HCT116 (cell line): Measurements from ENCODE around the gene IGFALS. TPM values are rescaled to one million over a fixed set of nuclear protein-coding genes. Genes with fewer than 3 reads are reported as not detected.

Experiments
- ATAC-seq: fragments of 200-7000 bp; cut with Tn5 transposase; 2 replicates; pipeline ENCODE4 v1.9.1; 2020; ENCODE audit warnings: mild to moderate bottlenecking, moderate library complexity
- BruUV-seq: library from RNA; stranded (reverse); fragments of 400-500 nt; replicated peaks from 2 replicates; lab custom pipeline; 2021; lab: Mats Ljungman, UMichigan
- CTCF ChIA-PET: fragments of 300-600 bp; sonication (Branson Sonifier 250); formaldehyde crosslinking; loops from one replicate; lab custom pipeline; 2021; ENCODE audit warnings: antibody characterized with exemption; lab: Charles Lee
- POLR2A ChIA-PET: fragments of 300-600, 350-600 bp; sonication (Branson Sonifier 250); formaldehyde crosslinking; loops from one replicate; lab custom pipeline; 2021; ENCODE audit warnings: antibody characterized with exemption; lab: Charles Lee
- RAD21 ChIA-PET, 2 experiments: fragments of 300-600 bp; sonication (Branson Sonifier 250); formaldehyde crosslinking; loops; one replicate each; lab custom pipeline; 2023; ENCODE audit warnings: low total read pairs in 2 of 2; ENCODE audit not compliant: uncharacterized antibody in 2 of 2, unreplicated experiment in 2 of 2, low non-redundant PET in 1 of 2; lab: Charles Lee
- DNase-seq: peaks from one replicate; pipeline ENCODE4 v3.0.0-alpha.2; 2010; ENCODE audit warnings: low read depth, low spot score
- H2AFZ ChIP-seq: fragments of 200-600 bp; shearing (Covaris generic), sonication (generic); 2 replicates; pipeline ENCODE4 v1.6.1; 2017; ENCODE audit warnings: low read depth, mixed run types, mixed read lengths, antibody characterized with exemption, low read length; ENCODE audit not compliant: poor library complexity, severe bottlenecking
- H3K27ac ChIP-seq: 2 replicates; pipeline ENCODE4 v1.5.1; 2012; ENCODE audit warnings: low read depth, low read length
- H3K27me3 ChIP-seq: fragments of 200-600 bp; sonication (generic); 2 replicates; pipeline ENCODE4 v1.6.1; 2016; ENCODE audit warnings: mixed run types, low read length, mixed read lengths; ENCODE audit not compliant: insufficient read depth
- H3K36me3 ChIP-seq, 2 experiments: fragments of 200-500 bp in 1 of 2; fragments of 200-600 bp in 1 of 2; sonication (Bioruptor generic) in 1 of 2; sonication (generic) in 1 of 2; 2 replicates each; pipeline versions ENCODE4 v1.5.1 to v1.6.1; 2014 to 2016; ENCODE audit warnings: low read length in 2 of 2, inconsistent platforms in 1 of 2, mixed read lengths in 1 of 2, mixed run types in 1 of 2; ENCODE audit not compliant: insufficient read depth in 2 of 2, control insufficient read depth in 1 of 2
- H3K4me1 ChIP-seq, 2 experiments: fragments of 200-600 bp in 1 of 2; sonication (generic) in 1 of 2; 2 replicates each; pipeline versions ENCODE4 v1.5.1 to v1.6.1; 2012 to 2017; ENCODE audit warnings: low read length in 2 of 2, inconsistent platforms in 1 of 2, mild to moderate bottlenecking in 1 of 2, mixed read lengths in 1 of 2, mixed run types in 1 of 2, moderate library complexity in 1 of 2; ENCODE audit not compliant: insufficient read depth in 2 of 2, control insufficient read depth in 1 of 2
- H3K4me2 ChIP-seq: fragments of 200-600 bp; sonication (generic); 2 replicates; pipeline ENCODE4 v1.6.1; 2017; ENCODE audit warnings: mixed run types, low read length, mixed read lengths
- H3K4me3 ChIP-seq, 2 experiments: fragments of 200-600 bp in 1 of 2; sonication (generic) in 1 of 2; replicated peaks in 1 of 2; 2 replicates each; pipeline ENCODE4 v1.5.1; 2011 to 2016; ENCODE audit warnings: low read length in 2 of 2, control low read depth in 1 of 2, low read depth in 1 of 2, mild to moderate bottlenecking in 1 of 2, mixed read lengths in 1 of 2, mixed run types in 1 of 2
- H3K79me2 ChIP-seq: fragments of 200-600 bp; sonication (generic); 2 replicates; pipeline ENCODE4 v1.6.1; 2017; ENCODE audit warnings: mild to moderate bottlenecking, mixed run types, low read length, moderate library complexity, mixed read lengths; ENCODE audit not compliant: insufficient read depth
- H3K9ac ChIP-seq: fragments of 200-600 bp; sonication (generic); 2 replicates; pipeline ENCODE4 v1.6.1; 2016; ENCODE audit warnings: low read length, mixed read lengths
- H3K9me2 ChIP-seq: fragments of 200-600 bp; sonication (generic), shearing (Covaris generic); 2 replicates; pipeline ENCODE4 v1.6.1; 2017; ENCODE audit warnings: mixed run types, mild to moderate bottlenecking, moderate library complexity; ENCODE audit not compliant: insufficient read depth
- H3K9me3 ChIP-seq, 2 experiments: fragments of 200-500 bp in 1 of 2; fragments of 200-600 bp in 1 of 2; sonication (Bioruptor generic) in 1 of 2; sonication (generic) in 1 of 2; 2 replicates each; pipeline ENCODE4 v1.6.1; 2014 to 2017; ENCODE audit warnings: low read length in 2 of 2, mixed read lengths in 2 of 2, inconsistent platforms in 1 of 2, low read depth in 1 of 2, mild to moderate bottlenecking in 1 of 2, mixed run types in 1 of 2, moderate library complexity in 1 of 2; ENCODE audit not compliant: control insufficient read depth in 1 of 2, insufficient read depth in 1 of 2
- H4K20me1 ChIP-seq: fragments of 200-600 bp; sonication (generic), shearing (Covaris generic); 2 replicates; pipeline ENCODE4 v1.6.1; 2017; ENCODE audit warnings: mixed run types, mild to moderate bottlenecking, moderate library complexity; ENCODE audit not compliant: insufficient read depth
- EGR1 ChIP-seq: IDR thresholded peaks from 2 replicates; pipeline ENCODE4 v1.6.1; 2012; ENCODE audit warnings: low read depth
- ELF1 ChIP-seq: IDR thresholded peaks from 2 replicates; pipeline ENCODE4 v1.6.1; 2012; ENCODE audit warnings: low read depth, borderline replicate concordance
- FOSL1 ChIP-seq: IDR thresholded peaks from 2 replicates; pipeline ENCODE4 v1.6.1; 2012; ENCODE audit warnings: low read depth
- JUND ChIP-seq: IDR thresholded peaks from 2 replicates; pipeline ENCODE4 v1.6.1; 2012
- MAX ChIP-seq: IDR thresholded peaks from 2 replicates; pipeline ENCODE4 v1.6.1; 2012
- POLR2AphosphoS5 ChIP-seq: IDR thresholded peaks from 2 replicates; pipeline ENCODE4 v1.6.1; 2011; ENCODE audit warnings: mild to moderate bottlenecking, low read depth, low read length, moderate library complexity
- RAD21 ChIP-seq: IDR thresholded peaks from 2 replicates; pipeline ENCODE4 v1.6.1; 2012; ENCODE audit warnings: low read depth, mild to moderate bottlenecking
- REST ChIP-seq: IDR thresholded peaks from 2 replicates; pipeline ENCODE4 v1.6.1; 2012; ENCODE audit warnings: low read depth
- SIN3A ChIP-seq: IDR thresholded peaks from 2 replicates; pipeline ENCODE4 v1.6.1; 2012; ENCODE audit warnings: low read depth
- SP1 ChIP-seq: IDR thresholded peaks from 2 replicates; pipeline ENCODE4 v1.6.1; 2012; ENCODE audit warnings: low read depth
- SRF ChIP-seq: IDR thresholded peaks from 2 replicates; pipeline ENCODE4 v1.6.1; 2012; ENCODE audit warnings: low read depth
- TCF7L2 ChIP-seq: IDR thresholded peaks from 2 replicates; pipeline ENCODE4 v1.7.0; 2011; ENCODE audit warnings: borderline replicate concordance, inconsistent platforms; ENCODE audit not compliant: insufficient read depth, insufficient read length; ENCODE audit errors: extremely low read depth
- ZFX ChIP-seq: fragments of 450-650 bp; IDR thresholded peaks from 2 replicates; pipeline ENCODE4 v1.6.1; 2017
- ZNF274 ChIP-seq: fragments of 200-500 bp; sonication (Bioruptor generic); IDR thresholded peaks from 2 replicates; pipeline ENCODE4 v1.6.1; 2014; ENCODE audit warnings: mild to moderate bottlenecking, low read depth, low read length, inconsistent platforms
- intact Hi-C: fragments of 100-400 bp; cut with micrococcal nuclease; formaldehyde crosslinking; loops from 2 replicates; pipeline ENCODE4 v1.10.0; 2022
- total RNA-seq: library from RNA; stranded (reverse); gene quantifications from one replicate; pipeline ENCODE4 v1.2.1, GENCODE V29; 2021; ENCODE audit not compliant: unreplicated experiment

The IGFALS gene
- total RNA-seq, 1 experiment from 2014 or later: 0.10 TPM

- intact Hi-C loops: loop anchor here (1.0 to 2.0 kb wide), 2 partner anchors 9 to 44 kb away; partner anchors contain the start of genes FAHD1, HAGH and MRPS34
Measured at GRCh38 chr16:1782408-1783264, 10.9 kb downstream of the IGFALS start, which contains the start of the genes NUBP2 and SPSB3. Gene NUBP2, plus strand, starts transcription at chr16:1782960. Its CDS starts 61 bp downstream, at chr16:1783021. Gene SPSB3, minus strand, starts transcription at chr16:1782571. Its CDS starts 1,088 bp downstream, at chr16:1781483.

More at GRCh38 chr16:1782408-1783264, 10.9 kb downstream of the IGFALS start, which contains the start of the genes NUBP2 and SPSB3:
- Histone ChIP-seq H3K36me3 (peaks cover 0 to 5% of the 10 kb centered on the region in 2 experiments; a peak in 2 of 4 replicates), H3K79me2 (peaks cover 53% of the 10 kb centered on the region), H3K4me1 (peaks cover 0 to 22% of the 10 kb centered on the region in 2 experiments; a peak in 3 of 4 replicates), H3K9me3 (no peaks in the 10 kb centered on the region), H3K4me3 (peak within 1 kb of the TSS; percentile 80 to 88), H3K27me3 (no peaks in the 10 kb centered on the region), H3K27ac (peak within 1 kb of the TSS; percentile 78), H2AFZ (no peak within 1 kb of the TSS), H4K20me1 (no peaks in the 10 kb centered on the region), H3K9ac (peak within 1 kb of the TSS; percentile 97), H3K4me2 (peak within 1 kb of the TSS; percentile 97), H3K9me2 (no peaks in the 10 kb centered on the region)
- TF ChIP-seq SRF (peak; percentile 92; the same call in 1 of the 2 replicates), REST (no peak), TCF7L2 (no peak), RAD21 (no peak), POLR2AphosphoS5 (peak; percentile 57; the same call in 1 of the 2 replicates), EGR1 (peak; percentile 74), ZFX (peak; percentile 63; the same call in 1 of the 2 replicates), SIN3A (peak; percentile 68), ZNF274 (no peak), JUND (no peak), SP1 (peak; percentile 100), FOSL1 (no peak), MAX (peak; percentile 72; the same call in 1 of the 2 replicates), ELF1 (no peak; the same call in 1 of the 2 replicates)
- POLR2A ChIA-PET: interaction anchor here (1.1 to 1.4 kb wide), 5 partner anchors 11 to 373 kb away, joined by 4 to 23 read pairs (median 6); partner anchors contain the start of genes EME2, FAHD1, HAGH and MRPS34
- ATAC-seq (peak; percentile 84), DNase-seq (peak; percentile 100)
- BruUV-seq: no TSS peak
- RAD21 ChIA-PET: no interaction called here
- CTCF ChIA-PET: interaction anchor here (0.9 to 1.2 kb wide), 6 partner anchors 8 to 358 kb away, joined by 3 to 13 read pairs (median 5); partner anchors contain the start of genes EME2, MAPK8IP3 and MRPS34
